H7 (cell line): ENCODE results near the gene CNGA1. TPM values are rescaled to one million over a fixed set of nuclear protein-coding genes. Genes with fewer than 3 reads are reported as not detected.

Source experiments
- DNase-seq: peaks from one replicate; pipeline ENCODE4 v3.0.0; 2012
- H3K27me3 ChIP-seq: 2 replicates; pipeline ENCODE4 v1.6.0; 2011; ENCODE audit warnings: mild to moderate bottlenecking, low read length; ENCODE audit not compliant: control insufficient read depth, insufficient read depth
- H3K36me3 ChIP-seq: replicated peaks from 2 replicates; pipeline ENCODE4 v1.5.1; 2011; ENCODE audit warnings: low read length; ENCODE audit not compliant: control insufficient read depth, insufficient read depth
- H3K4me3 ChIP-seq: 2 replicates; pipeline ENCODE4 v1.5.1; 2011; ENCODE audit warnings: low read depth, mild to moderate bottlenecking, control low read depth, low read length, moderate library complexity; ENCODE audit not compliant: insufficient read depth
- total RNA-seq: library from RNA; depleted of rRNA; stranded (reverse); fragments of >200 nt; shearing (Covaris generic); gene quantifications from 2 replicates; pipeline ENCODE4 v1.2.3, GENCODE V29; 2014; rRNA removed

CNGA1 gene
- 0.10 and 0.18 TPM in 2 replicates for total RNA-seq

DNA sequence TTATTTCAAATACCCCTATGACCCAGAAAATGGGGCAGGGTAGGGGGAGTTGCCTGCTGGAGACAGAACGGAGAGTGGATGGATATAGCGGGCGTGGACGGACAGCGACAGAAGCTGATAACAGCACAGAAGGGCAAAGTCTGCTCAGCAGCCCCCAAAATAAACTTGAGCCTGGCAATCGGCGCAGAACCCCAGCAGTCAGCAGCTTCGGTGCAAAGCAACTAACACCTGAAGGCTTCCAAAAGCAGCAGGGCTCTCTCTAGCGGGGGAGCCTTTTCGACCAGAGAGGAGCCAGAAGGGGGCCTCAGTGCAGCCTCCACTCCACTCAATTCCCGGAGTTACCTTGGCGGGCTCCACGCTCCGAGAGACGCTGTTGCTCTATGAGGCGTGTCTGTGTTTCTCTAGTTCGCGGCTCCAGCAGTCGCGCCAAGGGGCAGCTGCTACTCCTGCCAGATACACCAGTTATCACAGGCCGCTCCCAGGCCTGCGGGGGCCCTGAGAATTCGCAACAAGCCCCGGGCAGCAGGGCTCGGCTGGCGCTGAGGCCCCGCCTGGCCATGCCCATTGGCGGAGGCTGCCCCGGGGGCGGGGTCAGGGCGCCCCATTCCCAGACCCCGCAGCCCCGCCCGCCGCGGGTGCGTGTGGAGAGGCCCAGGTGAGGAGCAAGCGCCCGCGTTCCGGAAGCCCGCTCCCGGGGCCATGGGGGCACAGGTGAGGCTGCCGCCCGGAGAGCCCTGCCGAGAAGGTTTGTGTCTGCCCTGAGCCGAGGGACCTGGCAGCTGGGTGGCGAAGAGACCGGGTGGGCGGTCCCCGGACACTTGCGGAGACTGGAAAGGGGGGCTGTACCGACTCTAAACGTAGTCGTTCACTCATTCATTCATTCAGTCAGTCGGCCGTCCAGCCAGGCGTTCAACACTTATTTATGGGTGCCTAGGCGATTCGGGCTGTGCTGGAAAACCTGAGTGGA, at the start of gene CNGA1, which contains the start of gene NIPAL1:
Gene CNGA1 (minus strand): TSS at position 541 of the 967 bp plus-strand sequence. CDS start 63,992 bp downstream, outside the sequence.
Gene NIPAL1 (plus strand): TSS at position 632 of the 967 bp plus-strand sequence. CDS start 68 bp downstream, at position 700.
- peak; percentile 97 for DNase-seq
- H3K27me3 ChIP-seq = peaks cover 17% of the 10 kb centered on the region; the same call in 1 of the 2 replicates
- peak within 1 kb of the TSS; percentile 78 for H3K4me3 ChIP-seq
- no peaks in the 10 kb centered on the region for H3K36me3 ChIP-seq

DNA sequence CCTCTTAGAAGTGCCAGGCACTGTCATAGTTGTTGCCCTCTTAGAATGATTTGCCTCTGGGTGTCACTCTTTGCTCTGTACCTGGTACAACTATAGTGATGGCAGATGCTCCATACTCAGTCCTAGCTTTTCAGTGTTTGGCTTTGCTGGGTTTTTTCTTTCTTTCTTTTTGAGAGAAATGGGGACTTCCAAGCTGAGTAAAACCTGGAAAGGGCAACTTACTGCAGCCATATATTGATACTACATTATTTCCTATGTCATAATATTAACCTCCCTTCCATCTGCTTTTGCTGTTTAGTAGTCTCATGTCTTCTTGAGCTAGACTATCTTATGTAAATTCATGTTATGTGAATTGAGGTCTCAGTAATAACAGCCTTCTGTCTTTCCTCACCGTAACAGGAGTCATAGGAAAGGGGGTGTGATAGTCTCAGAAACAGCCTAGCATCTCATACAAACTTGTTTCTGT, 49.1 kb upstream of the CNGA1 start:
- no peak for DNase-seq
- H3K27me3 ChIP-seq = no peaks in the 10 kb centered on the region
- H3K36me3 ChIP-seq = no peaks in the 10 kb centered on the region
- no peak overlapping the region for H3K4me3 ChIP-seq

DNA sequence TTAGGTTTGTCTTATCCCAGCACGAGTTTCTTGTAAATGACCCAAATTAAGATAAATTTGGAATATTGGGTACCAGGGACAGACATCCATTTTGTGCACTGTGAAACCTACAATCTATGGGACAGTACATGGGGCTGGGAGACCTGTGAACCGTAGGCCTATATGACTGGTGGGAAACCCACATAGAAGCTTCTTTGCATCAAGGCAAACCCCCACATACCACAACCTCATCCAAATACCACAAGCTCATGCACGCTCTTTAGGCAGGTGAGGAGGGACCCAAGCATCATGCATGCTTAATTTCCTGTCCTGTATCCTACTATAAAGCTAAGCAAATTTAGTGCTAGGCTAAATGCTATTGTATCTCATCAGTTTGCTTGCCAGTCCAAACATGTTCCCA, 47.9 kb upstream of the CNGA1 start:
- DNase-seq = no peak
- Histone ChIP-seq H3K36me3 (no peaks in the 10 kb centered on the region), H3K4me3 (no peak overlapping the region), H3K27me3 (no peaks in the 10 kb centered on the region)

DNA sequence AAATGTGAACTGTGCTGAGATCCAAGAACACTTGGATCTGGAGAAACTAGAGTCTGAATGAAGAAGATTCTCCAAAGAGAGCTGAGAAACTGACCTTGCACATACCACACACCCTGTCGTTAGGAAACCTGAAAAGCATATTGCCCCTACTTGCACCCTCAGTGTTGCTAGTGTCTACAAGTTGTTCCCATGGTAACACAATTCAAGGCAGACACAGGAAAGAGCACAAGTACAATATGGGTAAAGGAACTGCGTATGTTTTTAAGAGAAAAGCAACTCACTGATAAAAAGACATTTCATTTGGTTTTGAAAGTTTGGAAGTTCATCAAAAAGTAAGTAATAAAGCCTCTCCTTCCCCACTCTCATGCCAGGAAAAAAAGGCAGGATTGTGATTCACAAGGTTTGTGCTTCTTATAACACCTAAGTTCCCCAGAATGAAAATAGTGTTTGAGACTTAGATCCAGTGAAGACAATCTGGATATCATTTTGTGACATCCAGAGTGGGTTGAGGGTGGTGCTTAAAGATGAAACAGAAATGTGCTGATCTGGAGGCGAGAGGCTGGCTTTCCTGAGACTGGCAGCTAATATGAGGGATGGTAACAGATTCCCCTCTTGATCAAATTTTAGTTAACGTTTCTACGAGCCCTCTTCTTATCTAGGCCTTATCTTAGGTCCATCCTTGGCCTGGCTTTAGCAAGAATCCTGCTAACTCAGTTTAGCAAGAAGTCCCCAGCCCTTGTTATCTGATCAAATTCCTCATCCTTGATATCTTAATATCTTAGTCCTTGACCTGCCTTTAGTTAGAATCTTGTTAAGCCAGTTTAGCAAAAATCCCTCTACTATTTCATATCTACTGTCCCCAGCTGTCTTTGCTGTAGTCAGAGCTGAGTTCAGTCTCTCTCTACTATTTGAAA, 42.4 kb upstream of the CNGA1 start:
- no peak for DNase-seq

DNA sequence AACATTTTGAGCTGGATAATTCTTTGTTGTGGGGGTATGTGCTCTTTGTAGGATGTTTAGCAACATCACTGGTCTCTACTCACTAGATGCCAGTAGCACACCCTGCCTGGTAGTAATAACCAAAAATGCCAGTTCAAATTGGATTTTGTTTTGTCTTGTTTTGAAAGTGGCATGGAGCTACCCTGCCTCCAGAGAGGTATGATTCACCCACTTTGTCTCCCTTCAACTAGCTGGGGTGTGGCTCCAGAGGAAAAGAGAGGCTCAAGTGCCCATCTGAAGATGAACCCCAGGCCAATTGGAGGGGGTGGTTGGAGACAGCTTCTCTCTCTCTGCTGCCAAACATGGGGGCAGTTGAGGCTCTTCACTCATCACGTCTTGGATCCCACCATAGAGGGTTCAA, 34.6 kb upstream of the CNGA1 start:
- Histone ChIP-seq H3K36me3 (no peaks in the 10 kb centered on the region), H3K27me3 (no peaks in the 10 kb centered on the region), H3K4me3 (no peak overlapping the region)
- no peak for DNase-seq

More for the DNA sequence above, 42.4 kb upstream of the CNGA1 start:
- no peaks in the 10 kb centered on the region for H3K27me3 ChIP-seq
- H3K36me3 ChIP-seq = no peaks in the 10 kb centered on the region
- no peak overlapping the region for H3K4me3 ChIP-seq

DNA sequence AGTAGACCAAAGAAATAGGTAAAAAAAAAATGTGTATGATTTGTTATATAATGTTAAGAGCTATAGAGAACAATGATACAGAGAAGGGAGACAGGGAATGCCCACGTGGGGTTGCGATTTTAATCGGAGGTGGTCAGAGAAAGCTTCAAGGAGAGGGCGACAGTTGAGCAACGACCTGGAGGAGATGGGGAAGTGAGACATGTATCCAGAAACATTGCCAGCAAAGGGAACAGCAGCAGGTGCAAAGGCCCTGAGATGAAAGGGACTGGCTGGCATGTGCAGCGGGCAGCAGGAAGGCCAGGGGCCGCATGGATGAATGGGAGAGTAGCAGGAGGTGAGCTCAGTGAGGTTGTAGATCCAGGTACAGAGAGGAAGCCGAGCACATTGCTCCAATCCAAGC, 33.0 kb upstream of the CNGA1 start:
- H3K36me3 ChIP-seq = no peaks in the 10 kb centered on the region
- H3K27me3 ChIP-seq = no peaks in the 10 kb centered on the region
- H3K4me3 ChIP-seq = no peak overlapping the region
- no peak for DNase-seq

DNA sequence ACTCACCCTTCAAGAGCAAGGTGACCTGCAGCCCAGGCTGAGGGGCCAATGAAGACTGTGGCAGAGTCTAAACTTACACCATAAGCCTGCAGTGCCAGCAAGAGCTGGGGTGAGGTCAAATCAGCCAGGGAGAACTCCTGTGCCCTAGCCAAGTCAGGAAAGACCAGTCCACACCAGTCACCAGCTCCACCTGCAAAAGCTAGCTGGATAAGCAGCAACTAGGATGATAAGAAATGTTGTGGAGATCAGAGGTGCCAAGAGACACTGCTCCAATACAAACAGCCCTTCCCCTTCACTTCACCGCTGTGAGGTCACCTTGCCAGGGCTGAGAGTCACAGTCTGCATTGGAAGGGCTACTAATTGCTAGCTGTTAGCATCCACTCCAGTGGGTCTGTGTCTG, 31.4 kb upstream of the CNGA1 start:
- no peak for DNase-seq
- Histone ChIP-seq H3K36me3 (no peaks in the 10 kb centered on the region), H3K4me3 (no peak overlapping the region), H3K27me3 (no peaks in the 10 kb centered on the region)

DNA sequence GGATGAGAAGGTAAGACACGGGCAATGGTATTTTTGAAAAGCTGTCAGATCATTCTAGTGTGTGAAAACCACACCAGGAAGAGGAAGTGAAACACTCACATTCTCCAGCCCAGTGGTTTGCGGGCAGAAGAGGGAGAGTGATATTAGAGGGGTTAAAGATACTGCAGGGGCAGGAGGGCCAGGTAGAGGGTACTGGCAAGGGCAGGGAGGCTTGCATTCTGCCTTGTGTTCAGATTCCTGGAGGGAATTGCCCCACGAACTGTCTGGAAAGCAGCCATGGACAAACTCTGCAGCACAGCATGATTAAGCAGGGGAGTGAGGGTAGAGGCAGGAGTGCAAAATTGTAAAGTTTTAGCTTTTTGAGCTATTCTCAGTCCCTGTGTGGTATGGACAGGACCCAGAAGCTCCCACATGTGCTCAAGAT, 31.0 kb upstream of the CNGA1 start:
- H3K4me3 ChIP-seq = no peak overlapping the region
- DNase-seq = no peak
- no peaks in the 10 kb centered on the region for H3K27me3 ChIP-seq
- H3K36me3 ChIP-seq = no peaks in the 10 kb centered on the region

DNA sequence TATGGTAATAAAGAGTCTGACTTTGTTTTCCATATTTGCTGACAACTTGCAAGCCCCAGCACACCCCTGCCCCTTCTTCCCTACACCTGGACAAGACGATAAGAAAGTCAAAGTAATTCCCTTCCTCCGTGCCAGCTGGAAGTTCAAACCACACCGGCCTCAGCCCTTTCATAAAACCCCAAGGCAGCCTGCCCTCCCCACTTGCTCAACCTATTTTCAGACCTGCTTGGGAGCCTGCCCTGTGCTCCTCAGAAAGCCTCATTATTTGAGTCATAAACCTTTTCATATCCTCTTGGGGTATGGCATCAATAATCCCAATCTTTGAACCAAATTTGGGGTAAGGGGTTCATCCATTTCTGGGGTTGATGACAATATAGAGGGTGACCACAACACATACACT, 29.6 kb upstream of the CNGA1 start:
- H3K36me3 ChIP-seq = no peaks in the 10 kb centered on the region
- DNase-seq = no peak
- no peaks in the 10 kb centered on the region for H3K27me3 ChIP-seq
- H3K4me3 ChIP-seq = no peak overlapping the region

DNA sequence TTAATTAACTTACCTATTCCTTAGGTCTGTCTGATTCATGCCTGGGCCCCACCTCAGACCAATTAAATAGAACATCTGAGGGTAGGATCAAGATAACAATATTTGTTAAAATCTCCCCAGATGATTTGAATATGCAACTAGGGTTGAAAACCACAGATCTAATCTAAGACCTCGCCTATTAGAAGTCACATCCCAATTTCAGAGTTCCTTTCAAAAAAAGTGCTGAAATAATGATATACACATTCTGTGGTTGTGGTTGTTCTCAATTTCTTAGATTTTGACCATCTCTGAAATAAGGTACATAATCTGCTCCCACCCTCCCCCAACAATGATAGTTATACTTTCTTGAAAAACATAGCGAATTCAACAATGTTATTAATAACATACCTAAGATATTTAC, 27.8 kb upstream of the CNGA1 start:
- no peak for DNase-seq
- no peaks in the 10 kb centered on the region for H3K27me3 ChIP-seq
- no peaks in the 10 kb centered on the region for H3K36me3 ChIP-seq
- no peak overlapping the region for H3K4me3 ChIP-seq

DNA sequence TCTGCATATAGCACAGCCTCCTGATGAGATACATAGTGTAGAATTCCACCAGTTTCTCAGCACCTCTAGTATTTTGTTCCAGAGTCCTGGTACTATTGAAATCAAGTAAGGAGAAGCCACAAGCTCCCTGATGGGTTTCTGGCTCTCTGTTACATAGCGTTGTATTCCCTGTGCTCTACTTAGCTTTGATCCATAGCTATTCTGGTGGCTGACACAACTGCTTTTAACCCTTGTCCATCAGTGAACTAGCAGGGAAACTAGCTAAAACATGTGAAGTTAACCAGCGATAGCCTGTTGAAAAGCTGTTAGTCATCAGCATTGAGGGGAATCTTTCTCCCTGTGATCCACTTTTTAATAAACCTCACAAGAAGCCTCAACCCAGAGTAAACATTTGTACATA, 27.0 kb upstream of the CNGA1 start:
- H3K4me3 ChIP-seq = no peak overlapping the region
- no peaks in the 10 kb centered on the region for H3K27me3 ChIP-seq
- no peak for DNase-seq
- H3K36me3 ChIP-seq = no peaks in the 10 kb centered on the region

DNA sequence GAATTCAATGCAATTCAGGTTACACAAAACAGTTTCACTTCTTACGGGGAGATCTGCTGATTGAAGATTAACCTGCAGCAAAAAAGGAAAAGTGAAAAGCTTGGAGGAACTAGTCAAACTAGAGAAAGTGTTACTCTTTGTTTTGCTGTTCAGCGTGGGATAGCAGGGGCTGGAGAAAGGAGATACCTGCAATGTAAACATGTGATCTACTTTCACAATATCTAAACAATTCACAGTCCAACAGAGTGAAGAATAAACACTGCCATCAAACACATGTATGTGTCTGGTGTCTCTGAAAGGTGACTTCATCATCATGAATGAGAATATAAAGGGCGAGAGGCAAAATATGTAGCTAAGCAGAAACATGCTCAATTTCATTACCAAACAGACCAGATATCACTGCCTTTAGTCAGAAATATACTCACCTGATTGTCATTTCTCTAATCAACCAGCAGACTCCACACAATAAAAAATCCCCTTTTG, 26.5 kb upstream of the CNGA1 start:
- no peak for DNase-seq
- Histone ChIP-seq H3K36me3 (no peaks in the 10 kb centered on the region), H3K4me3 (no peak overlapping the region), H3K27me3 (no peaks in the 10 kb centered on the region)

DNA sequence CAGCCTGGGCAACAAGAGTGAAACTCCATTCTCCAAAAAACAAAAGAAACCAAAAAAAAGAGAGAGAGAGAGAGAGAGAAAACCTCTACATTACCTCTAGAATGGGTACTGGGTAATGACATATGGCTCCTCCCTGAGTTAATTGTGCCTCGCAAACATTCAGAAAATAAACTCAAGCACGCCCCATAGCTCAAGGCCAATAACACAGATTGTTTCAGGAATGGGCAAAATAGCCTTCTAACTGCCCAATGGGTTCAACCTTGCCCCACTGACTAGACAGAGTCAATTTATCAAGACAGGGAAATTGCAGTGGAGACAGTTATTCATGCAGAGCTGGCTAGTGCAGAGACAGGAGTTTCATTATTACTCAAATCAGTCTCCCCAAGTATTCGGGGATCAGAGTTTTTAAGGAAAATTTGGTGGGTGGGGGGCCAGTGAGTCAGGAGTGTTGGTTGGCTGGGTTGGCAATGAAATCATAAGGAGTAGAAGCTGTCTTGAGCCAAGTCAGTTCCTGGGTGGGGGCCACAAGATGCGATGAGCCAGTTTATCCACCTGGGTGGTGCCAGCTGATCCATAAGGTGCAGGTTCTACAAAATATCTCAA, 25.2 kb upstream of the CNGA1 start:
- DNase-seq = no peak

DNA sequence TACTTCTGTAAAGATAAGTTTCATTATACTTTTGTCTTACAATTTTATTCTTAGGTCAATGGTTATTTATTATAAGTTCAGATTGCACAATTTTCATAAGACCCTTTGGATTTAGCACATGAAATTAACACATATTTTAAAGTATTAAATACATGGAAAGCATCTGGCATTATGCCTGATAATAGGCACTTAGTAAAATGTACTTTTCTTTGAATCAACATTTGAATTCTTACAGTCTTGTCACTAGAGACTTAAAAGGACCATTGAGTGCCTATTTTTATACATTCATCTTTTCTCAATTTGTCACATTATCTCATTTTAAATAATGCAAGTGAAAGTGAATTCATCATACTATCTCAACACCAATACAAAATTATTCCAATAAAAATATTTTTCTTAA, 23.1 kb upstream of the CNGA1 start:
- DNase-seq = no peak
- Histone ChIP-seq H3K36me3 (no peaks in the 10 kb centered on the region), H3K4me3 (no peak overlapping the region), H3K27me3 (no peaks in the 10 kb centered on the region)

More for the DNA sequence above, 25.2 kb upstream of the CNGA1 start:
- Histone ChIP-seq H3K4me3 (no peak overlapping the region), H3K27me3 (no peaks in the 10 kb centered on the region), H3K36me3 (no peaks in the 10 kb centered on the region)
